Left ventricle myocardium inferior (tissue), 1 donor: Measurements from ENCODE around the gene TANC1. TPM values are rescaled to one million over a fixed set of nuclear protein-coding genes. Genes with fewer than 3 reads are reported as not detected.

Experiments
- DNase-seq: peaks from one replicate; pipeline ENCODE4 v3.0.0-alpha.2; 2020
- H3K27ac ChIP-seq: fragments of 200-600 bp; replicated peaks from 2 replicates; pipeline ENCODE4 v1.8.0; 2021
- H3K27me3 ChIP-seq: fragments of 200-600 bp; 2 replicates; pipeline ENCODE4 v1.8.0; 2021; ENCODE audit warnings: low read depth
- H3K36me3 ChIP-seq: fragments of 200-600 bp; 2 replicates; pipeline ENCODE4 v1.8.0; 2021
- H3K4me1 ChIP-seq: fragments of 200-600 bp; 2 replicates; pipeline ENCODE4 v1.8.0; 2021
- H3K4me3 ChIP-seq: fragments of 200-600 bp; 2 replicates; pipeline ENCODE4 v1.8.0; 2021; ENCODE audit warnings: mild to moderate bottlenecking, moderate library complexity
- H3K9me3 ChIP-seq: fragments of 200-600 bp; replicated peaks from 2 replicates; pipeline ENCODE4 v1.8.0; 2021
- intact Hi-C: fragments of 100-400 bp; cut with micrococcal nuclease; formaldehyde crosslinking; loops from one replicate; pipeline ENCODE4 v1.11.0; 2022
- total RNA-seq: library from RNA; stranded (reverse); fragmentation: NEBNext Ultra II Directional; extraction: Animal tissue kit (Norgen Biotek cat#: 25700); gene quantifications from one replicate; pipeline ENCODE4 v1.2.1, GENCODE V29; 2021
- TF ChIP-seq, protein P1 (sequence below): fragments of 200-600 bp; IDR thresholded peaks from 2 replicates; pipeline ENCODE4 v1.8.0; 2021; ENCODE audit warnings: antibody characterized with exemption, mild to moderate bottlenecking, borderline replicate concordance
- donor health status: DM: no; HTN: yes; CAD: no; lungs with severe emphysema.

The TANC1 gene
- total RNA-seq, 1 donor from 2014 or later = 59.7 TPM

DNA sequence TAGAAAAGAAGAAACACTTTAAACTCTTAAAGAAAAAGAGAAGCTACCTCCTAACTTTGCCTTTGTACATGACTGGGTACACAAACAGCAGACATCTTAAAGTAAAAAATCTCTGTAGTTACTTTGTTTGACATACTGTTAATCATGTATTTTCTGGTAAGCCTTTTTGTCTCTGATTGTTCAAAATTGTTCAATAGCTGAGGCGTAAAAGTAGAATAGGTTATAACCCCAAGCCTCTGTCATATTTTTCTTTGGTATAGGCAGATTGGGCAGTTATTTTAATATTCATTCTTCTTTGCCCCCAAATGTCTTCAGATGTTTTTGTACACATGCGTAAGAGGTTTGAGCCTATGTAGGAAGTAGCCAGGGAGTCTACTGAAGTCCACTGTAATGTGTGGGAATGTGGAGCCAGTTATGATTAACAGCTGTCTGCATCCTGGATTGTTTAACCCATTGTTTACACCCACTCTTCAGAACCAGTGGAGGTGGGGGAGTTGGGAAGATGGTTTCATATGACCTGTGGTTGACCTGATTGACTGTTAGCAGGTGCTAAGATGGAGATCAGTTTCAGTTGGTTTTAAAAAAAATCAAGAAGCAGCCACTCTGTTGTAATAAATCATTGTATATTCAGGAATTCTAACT, 150.5 kb downstream of the TANC1 start:
- DNase-seq = no peak
- H3K4me1 ChIP-seq = peaks cover 78% of the 10 kb centered on the region
- intact Hi-C loops = loop anchor here (2.0 to 10.0 kb wide), 2 partner anchors 74 to 216 kb away; no protein-coding TSS in a partner anchor
- H3K27ac ChIP-seq = peak overlapping the region; percentile 84
- H3K27me3 ChIP-seq = no peaks in the 10 kb centered on the region
- no peak overlapping the region for H3K4me3 ChIP-seq
- peaks cover 8% of the 10 kb centered on the region for H3K9me3 ChIP-seq
- no peaks in the 10 kb centered on the region for H3K36me3 ChIP-seq
- TF ChIP-seq, protein P1, sequence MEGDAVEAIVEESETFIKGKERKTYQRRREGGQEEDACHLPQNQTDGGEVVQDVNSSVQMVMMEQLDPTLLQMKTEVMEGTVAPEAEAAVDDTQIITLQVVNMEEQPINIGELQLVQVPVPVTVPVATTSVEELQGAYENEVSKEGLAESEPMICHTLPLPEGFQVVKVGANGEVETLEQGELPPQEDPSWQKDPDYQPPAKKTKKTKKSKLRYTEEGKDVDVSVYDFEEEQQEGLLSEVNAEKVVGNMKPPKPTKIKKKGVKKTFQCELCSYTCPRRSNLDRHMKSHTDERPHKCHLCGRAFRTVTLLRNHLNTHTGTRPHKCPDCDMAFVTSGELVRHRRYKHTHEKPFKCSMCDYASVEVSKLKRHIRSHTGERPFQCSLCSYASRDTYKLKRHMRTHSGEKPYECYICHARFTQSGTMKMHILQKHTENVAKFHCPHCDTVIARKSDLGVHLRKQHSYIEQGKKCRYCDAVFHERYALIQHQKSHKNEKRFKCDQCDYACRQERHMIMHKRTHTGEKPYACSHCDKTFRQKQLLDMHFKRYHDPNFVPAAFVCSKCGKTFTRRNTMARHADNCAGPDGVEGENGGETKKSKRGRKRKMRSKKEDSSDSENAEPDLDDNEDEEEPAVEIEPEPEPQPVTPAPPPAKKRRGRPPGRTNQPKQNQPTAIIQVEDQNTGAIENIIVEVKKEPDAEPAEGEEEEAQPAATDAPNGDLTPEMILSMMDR = peak; percentile 20

DNA sequence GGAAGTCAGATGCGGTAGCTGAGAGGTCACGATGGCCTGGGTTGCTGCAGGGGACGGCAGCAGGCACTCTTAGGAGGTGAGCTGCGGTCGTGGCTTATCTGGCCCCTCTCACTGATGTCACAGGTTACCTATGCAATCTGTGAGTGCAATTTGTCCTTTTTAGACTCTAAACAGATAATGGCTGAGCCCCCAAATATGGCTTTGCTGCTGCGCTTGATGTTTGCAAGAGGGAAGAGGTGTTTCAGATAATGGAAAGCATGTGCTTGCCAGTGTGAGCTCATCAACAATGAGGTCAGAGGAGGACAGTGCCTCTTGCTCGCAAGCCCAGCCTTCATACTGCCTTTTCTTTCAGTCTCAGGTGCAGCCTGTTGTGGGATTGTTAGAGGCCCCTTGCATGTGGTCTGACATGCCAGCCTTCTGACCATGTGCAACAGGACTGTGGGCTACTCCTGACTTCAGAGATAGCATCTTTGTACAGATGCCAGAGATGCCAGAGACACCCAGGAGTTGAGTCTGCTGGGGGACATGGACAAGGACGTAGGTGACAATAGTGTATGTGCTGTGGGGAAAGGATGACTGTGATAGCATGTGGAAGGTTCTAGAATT, 151.3 kb downstream of the TANC1 start:
- peak; percentile 58 for DNase-seq
- TF ChIP-seq, protein P1 = no peak
- peak overlapping the region; percentile 84 for H3K27ac ChIP-seq
- no peaks in the 10 kb centered on the region for H3K27me3 ChIP-seq
- H3K4me1 ChIP-seq = peaks cover 78% of the 10 kb centered on the region
- H3K9me3 ChIP-seq = peaks cover 8% of the 10 kb centered on the region
- H3K4me3 ChIP-seq = peak overlapping the region; percentile 20
- intact Hi-C loops = loop anchor here (2.0 to 10.0 kb wide), 2 partner anchors 75 to 217 kb away; no protein-coding TSS in a partner anchor
- H3K36me3 ChIP-seq = no peaks in the 10 kb centered on the region

DNA sequence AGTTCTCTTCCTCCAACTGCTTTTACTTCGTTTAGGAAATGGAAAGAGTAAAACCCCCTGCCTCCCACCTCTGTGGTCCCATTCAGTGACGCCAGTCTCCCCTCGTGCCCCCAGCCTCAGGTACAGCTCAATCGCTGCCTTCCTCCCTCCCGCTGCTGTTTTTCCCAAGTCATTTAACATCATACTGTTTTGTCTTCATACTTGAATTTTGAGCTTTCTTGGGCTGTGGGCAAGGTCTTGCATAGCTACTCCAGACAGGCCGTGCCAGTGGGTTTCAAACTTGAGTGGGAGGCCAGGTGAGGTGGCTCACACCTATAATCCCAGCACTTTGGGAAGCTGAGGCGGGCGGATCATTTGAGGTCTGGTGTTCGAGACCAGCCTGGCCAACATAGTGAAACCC, 155.3 kb downstream of the TANC1 start:
- intact Hi-C loops = no loop called here
- Histone ChIP-seq H3K4me1 (peaks cover 93% of the 10 kb centered on the region), H3K4me3 (no peak overlapping the region), H3K36me3 (no peaks in the 10 kb centered on the region), H3K9me3 (no peaks in the 10 kb centered on the region), H3K27ac (peak overlapping the region; percentile 84), H3K27me3 (no peaks in the 10 kb centered on the region)
- TF ChIP-seq, protein P1 = no peak
- no peak for DNase-seq

DNA sequence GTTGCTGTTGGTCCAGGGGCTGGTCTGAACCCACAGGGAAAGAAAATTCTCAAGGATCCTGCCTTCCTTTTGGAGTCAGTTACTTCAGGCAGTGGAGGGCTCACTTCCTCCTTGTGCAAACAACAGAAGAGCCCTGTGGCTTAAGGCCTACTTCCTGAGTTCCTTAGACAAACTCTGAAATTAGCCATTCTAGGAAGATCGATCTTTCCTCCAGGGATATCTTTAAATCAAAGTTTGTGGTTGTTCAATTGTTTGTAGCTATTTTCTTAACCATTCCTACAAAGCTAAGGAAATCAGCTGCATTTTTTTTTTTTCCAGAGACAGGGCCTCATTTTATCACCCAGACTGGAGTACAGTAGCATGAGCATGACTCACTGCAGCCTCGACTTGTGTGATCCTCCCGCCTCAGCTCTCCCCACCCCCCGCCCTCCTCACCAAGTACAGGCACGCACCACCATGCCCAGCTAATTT, 156.0 kb downstream of the TANC1 start:
- Histone ChIP-seq H3K9me3 (no peaks in the 10 kb centered on the region), H3K4me1 (peaks cover 93% of the 10 kb centered on the region), H3K27me3 (no peaks in the 10 kb centered on the region), H3K4me3 (no peak overlapping the region), H3K36me3 (no peaks in the 10 kb centered on the region), H3K27ac (peak overlapping the region; percentile 84)
- DNase-seq = no peak
- intact Hi-C loops = no loop called here
- TF ChIP-seq, protein P1 = no peak

DNA sequence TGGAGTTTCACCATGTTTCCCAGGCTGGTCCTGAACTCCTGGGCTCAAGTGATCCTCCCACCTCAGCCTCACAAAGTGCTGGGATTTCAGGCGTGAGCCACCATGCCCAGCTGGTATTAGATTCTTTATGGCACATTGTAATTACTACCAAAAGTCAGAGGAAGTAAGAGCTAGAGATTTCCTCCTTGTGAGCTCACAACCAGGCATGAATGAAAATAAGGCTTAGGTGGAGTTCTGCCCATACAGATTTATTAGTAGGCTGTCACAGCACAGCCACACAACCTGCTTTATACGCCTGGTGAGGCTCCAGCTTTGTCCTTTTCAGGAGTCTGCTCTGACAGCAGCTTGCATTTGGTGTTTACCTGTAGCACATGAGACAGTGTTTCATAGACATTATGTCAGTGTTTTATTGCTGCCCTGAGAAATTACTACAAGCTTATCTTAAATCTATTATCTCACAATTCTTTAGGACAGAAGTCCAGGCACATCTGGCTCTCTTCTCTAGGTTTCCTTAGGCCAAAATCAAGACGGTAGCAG, 156.6 kb downstream of the TANC1 start:
- DNase-seq = no peak
- no peaks in the 10 kb centered on the region for H3K36me3 ChIP-seq
- H3K4me1 ChIP-seq = peaks cover 93% of the 10 kb centered on the region
- TF ChIP-seq, protein P1 = no peak
- H3K27ac ChIP-seq = peak overlapping the region; percentile 84
- no peak overlapping the region for H3K4me3 ChIP-seq
- no peaks in the 10 kb centered on the region for H3K27me3 ChIP-seq
- intact Hi-C loops = no loop called here
- H3K9me3 ChIP-seq = no peaks in the 10 kb centered on the region
